A673 (cell line): ENCODE measurements around the gene AK5. TPM values are rescaled to one million over a fixed set of nuclear protein-coding genes. Genes with fewer than 3 reads are reported as not detected.

Source experiments
- BruUV-seq: library from RNA; stranded (reverse); fragments of 400-500 nt; replicated peaks from 2 replicates; lab custom pipeline; 2021; lab: Mats Ljungman, UMichigan
- CTCF ChIA-PET: fragments of 300-600 bp; sonication (Branson Sonifier 250); formaldehyde crosslinking; loops from one replicate; lab custom pipeline; 2022; ENCODE audit warnings: antibody characterized with exemption; lab: Charles Lee
- POLR2A ChIA-PET: fragments of 300-600 bp; sonication (Branson Sonifier 250); formaldehyde crosslinking; loops from one replicate; lab custom pipeline; 2022; ENCODE audit warnings: antibody characterized with exemption; ENCODE audit not compliant: low non-redundant PET; lab: Charles Lee
- DNase-seq: peaks from one replicate; pipeline ENCODE4 v3.0.0-alpha.2; 2015; ENCODE audit warnings: low spot score
- H3K27ac ChIP-seq: fragments of 200-600 bp; sonication (generic); 2 replicates; pipeline ENCODE4 v1.5.1; 2016; ENCODE audit warnings: mixed run types, low read depth, mild to moderate bottlenecking, mixed read lengths, antibody characterized with exemption, low read length; ENCODE audit not compliant: poor library complexity, severe bottlenecking
- H3K27me3 ChIP-seq: fragments of 200-600 bp; sonication (generic); replicated peaks from 2 replicates; pipeline ENCODE4 v1.6.1; 2017; ENCODE audit warnings: mixed run types, low read depth, mild to moderate bottlenecking, mixed read lengths, antibody characterized with exemption, low read length; ENCODE audit not compliant: insufficient read depth, poor library complexity
- H3K36me3 ChIP-seq: fragments of 200-600 bp; sonication (generic); 2 replicates; pipeline ENCODE4 v1.6.1; 2016; ENCODE audit warnings: mixed run types, mild to moderate bottlenecking, mixed read lengths, antibody characterized with exemption, low read length; ENCODE audit not compliant: insufficient read depth, poor library complexity, severe bottlenecking
- H3K4me1 ChIP-seq: fragments of 200-600 bp; sonication (generic); 2 replicates; pipeline ENCODE4 v1.6.1; 2017; ENCODE audit warnings: mixed run types, mild to moderate bottlenecking, mixed read lengths, antibody characterized with exemption, low read length; ENCODE audit not compliant: insufficient read depth, poor library complexity, severe bottlenecking
- H3K4me3 ChIP-seq: fragments of 200-600 bp; sonication (generic); 2 replicates; pipeline ENCODE4 v1.5.1; 2016; ENCODE audit warnings: low read depth, mixed run types, mild to moderate bottlenecking, mixed read lengths, low read length; ENCODE audit not compliant: poor library complexity, severe bottlenecking
- H3K9me3 ChIP-seq: fragments of 200-600 bp; sonication (generic); 2 replicates; pipeline ENCODE4 v1.6.1; 2016; ENCODE audit warnings: mixed run types, low read depth, mild to moderate bottlenecking, mixed read lengths, antibody characterized with exemption, low read length; ENCODE audit not compliant: poor library complexity, severe bottlenecking
- EZH2 ChIP-seq: fragments of 200-600 bp; sonication (generic); IDR thresholded peaks from 2 replicates; pipeline ENCODE4 v1.6.1; 2017; ENCODE audit warnings: borderline replicate concordance, low read depth, mild to moderate bottlenecking, mixed read lengths, antibody characterized with exemption, low read length; ENCODE audit not compliant: poor library complexity, severe bottlenecking
- intact Hi-C: fragments of 100-400 bp; cut with micrococcal nuclease; formaldehyde crosslinking; loops from one replicate; pipeline ENCODE4 v1.10.0; 2022; ENCODE audit not compliant: unreplicated experiment
- total RNA-seq: library from RNA; stranded (reverse); gene quantifications from 2 replicates; pipeline ENCODE4 v1.2.3, GENCODE V29; 2021
- TF ChIP-seq, protein P1 (sequence below): fragments of 300-800, 200-600 bp; sonication (generic); conservative IDR thresholded peaks from 2 replicates; pipeline ENCODE4 v1.5.1; 2017; ENCODE audit warnings: low read depth, mild to moderate bottlenecking, antibody characterized with exemption, low read length, moderate library complexity, mixed read lengths

The AK5 gene
- total RNA-seq, 1 experiment from 2014 or later = 0.47 TPM

- H3K4me1 ChIP-seq = no peaks in the 10 kb centered on the region
- CTCF ChIA-PET = no interaction called here
- H3K27ac ChIP-seq = no peak overlapping the region
- H3K27me3 ChIP-seq = no peaks in the 10 kb centered on the region
- no peaks in the 10 kb centered on the region for H3K36me3 ChIP-seq
- intact Hi-C loops = no loop called here
- no peak for TF ChIP-seq EZH2
- TF ChIP-seq, protein P1, sequence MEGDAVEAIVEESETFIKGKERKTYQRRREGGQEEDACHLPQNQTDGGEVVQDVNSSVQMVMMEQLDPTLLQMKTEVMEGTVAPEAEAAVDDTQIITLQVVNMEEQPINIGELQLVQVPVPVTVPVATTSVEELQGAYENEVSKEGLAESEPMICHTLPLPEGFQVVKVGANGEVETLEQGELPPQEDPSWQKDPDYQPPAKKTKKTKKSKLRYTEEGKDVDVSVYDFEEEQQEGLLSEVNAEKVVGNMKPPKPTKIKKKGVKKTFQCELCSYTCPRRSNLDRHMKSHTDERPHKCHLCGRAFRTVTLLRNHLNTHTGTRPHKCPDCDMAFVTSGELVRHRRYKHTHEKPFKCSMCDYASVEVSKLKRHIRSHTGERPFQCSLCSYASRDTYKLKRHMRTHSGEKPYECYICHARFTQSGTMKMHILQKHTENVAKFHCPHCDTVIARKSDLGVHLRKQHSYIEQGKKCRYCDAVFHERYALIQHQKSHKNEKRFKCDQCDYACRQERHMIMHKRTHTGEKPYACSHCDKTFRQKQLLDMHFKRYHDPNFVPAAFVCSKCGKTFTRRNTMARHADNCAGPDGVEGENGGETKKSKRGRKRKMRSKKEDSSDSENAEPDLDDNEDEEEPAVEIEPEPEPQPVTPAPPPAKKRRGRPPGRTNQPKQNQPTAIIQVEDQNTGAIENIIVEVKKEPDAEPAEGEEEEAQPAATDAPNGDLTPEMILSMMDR = no peak
- no peak overlapping the region for H3K4me3 ChIP-seq
- peaks cover 3% of the 10 kb centered on the region for H3K9me3 ChIP-seq
- POLR2A ChIA-PET = no interaction called here
- no peak for DNase-seq
- BruUV-seq = no TSS peak
These were observed 139.8 kb downstream of the AK5 start for GRCh38 chr1:77421504-77422233.

DNA sequence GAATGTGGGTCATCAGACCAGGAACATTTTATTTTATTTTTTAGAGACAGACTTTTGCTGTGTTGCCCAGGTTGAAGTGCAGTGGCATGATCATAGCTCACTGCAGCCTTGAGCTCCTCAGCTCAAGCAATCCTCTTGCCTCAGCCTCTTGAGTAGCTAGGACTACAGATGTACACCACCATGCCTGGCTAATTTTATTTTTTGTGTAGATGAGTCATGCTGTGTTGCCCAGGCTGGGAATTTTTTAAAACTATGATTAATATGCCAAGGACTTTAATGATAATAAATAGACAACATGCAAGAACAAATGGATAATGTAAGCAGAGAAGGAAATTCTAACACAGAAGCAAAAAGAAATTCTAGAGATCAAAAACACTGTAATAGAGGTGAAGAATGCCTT is 142.4 kb downstream of the AK5 start:
- ChIA-PET POLR2A (no interaction called here), CTCF (no interaction called here)
- Histone ChIP-seq H3K36me3 (no peaks in the 10 kb centered on the region), H3K27ac (no peak overlapping the region), H3K27me3 (no peaks in the 10 kb centered on the region), H3K9me3 (peaks cover 12% of the 10 kb centered on the region), H3K4me3 (no peak overlapping the region), H3K4me1 (no peaks in the 10 kb centered on the region)
- DNase-seq = no peak
- BruUV-seq = no TSS peak
- intact Hi-C loops = no loop called here
- TF ChIP-seq EZH2 = no peak
- TF ChIP-seq, protein P1 = no peak

DNA sequence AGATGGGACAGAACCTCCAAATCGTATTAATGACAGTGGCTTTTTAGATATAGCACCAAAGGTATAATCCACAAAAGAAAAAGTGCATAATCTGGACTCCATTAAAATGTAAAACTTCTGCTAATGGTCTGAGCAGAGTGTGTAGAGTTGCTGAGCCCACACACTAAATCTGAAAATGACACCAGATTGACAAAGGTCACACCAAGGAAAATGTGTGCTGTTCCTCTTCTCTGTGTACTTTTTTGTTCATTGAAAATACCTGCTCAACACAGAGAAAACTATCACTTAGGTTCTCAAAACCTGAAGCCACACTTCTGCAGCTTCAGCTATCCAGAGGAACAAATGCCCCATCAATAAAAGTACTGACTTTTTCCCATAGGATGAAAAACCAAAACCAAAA is 146.2 kb downstream of the AK5 start:
- POLR2A ChIA-PET = no interaction called here
- TF ChIP-seq, protein P1 = no peak
- TF ChIP-seq EZH2 = no peak
- no peak for DNase-seq
- Histone ChIP-seq H3K4me3 (no peak overlapping the region), H3K27me3 (no peaks in the 10 kb centered on the region), H3K36me3 (no peaks in the 10 kb centered on the region), H3K27ac (no peak overlapping the region), H3K4me1 (peaks cover 5% of the 10 kb centered on the region), H3K9me3 (peaks cover 12% of the 10 kb centered on the region)
- intact Hi-C loops = no loop called here
- no TSS peak for BruUV-seq
- CTCF ChIA-PET = no interaction called here
